IPS-20b (cell line): ENCODE measurements around the gene MAN2B2.

Experiments used
- H3K27ac ChIP-seq: one replicate; pipeline ENCODE4 v1.5.1; 2013; ENCODE audit warnings: low read length
- H3K27me3 ChIP-seq: 2 replicates; pipeline ENCODE4 v1.6.1; 2013; ENCODE audit warnings: mild to moderate bottlenecking, low read length, inconsistent platforms; ENCODE audit not compliant: insufficient read depth
- H3K36me3 ChIP-seq: 2 replicates; pipeline ENCODE4 v1.6.1; 2013; ENCODE audit warnings: low read depth, mild to moderate bottlenecking, inconsistent platforms, low read length, moderate library complexity; ENCODE audit not compliant: insufficient read depth
- H3K4me1 ChIP-seq: 2 replicates; pipeline ENCODE4 v1.6.1; 2013; ENCODE audit warnings: mild to moderate bottlenecking, control low read depth, inconsistent platforms, low read length, moderate library complexity; ENCODE audit not compliant: insufficient read depth
- H3K4me3 ChIP-seq: 2 replicates; pipeline ENCODE4 v1.5.1; 2013; ENCODE audit warnings: mild to moderate bottlenecking, low read length, inconsistent platforms
- H3K9ac ChIP-seq: 2 replicates; pipeline ENCODE4 v1.6.1; 2013; ENCODE audit warnings: low read depth, mild to moderate bottlenecking, inconsistent platforms, low read length, moderate library complexity
- H3K9me3 ChIP-seq: 2 replicates; pipeline ENCODE4 v1.6.1; 2013; ENCODE audit warnings: mild to moderate bottlenecking, low read depth, low read length, inconsistent platforms; ENCODE audit not compliant: insufficient read depth

The MAN2B2 gene

DNA sequence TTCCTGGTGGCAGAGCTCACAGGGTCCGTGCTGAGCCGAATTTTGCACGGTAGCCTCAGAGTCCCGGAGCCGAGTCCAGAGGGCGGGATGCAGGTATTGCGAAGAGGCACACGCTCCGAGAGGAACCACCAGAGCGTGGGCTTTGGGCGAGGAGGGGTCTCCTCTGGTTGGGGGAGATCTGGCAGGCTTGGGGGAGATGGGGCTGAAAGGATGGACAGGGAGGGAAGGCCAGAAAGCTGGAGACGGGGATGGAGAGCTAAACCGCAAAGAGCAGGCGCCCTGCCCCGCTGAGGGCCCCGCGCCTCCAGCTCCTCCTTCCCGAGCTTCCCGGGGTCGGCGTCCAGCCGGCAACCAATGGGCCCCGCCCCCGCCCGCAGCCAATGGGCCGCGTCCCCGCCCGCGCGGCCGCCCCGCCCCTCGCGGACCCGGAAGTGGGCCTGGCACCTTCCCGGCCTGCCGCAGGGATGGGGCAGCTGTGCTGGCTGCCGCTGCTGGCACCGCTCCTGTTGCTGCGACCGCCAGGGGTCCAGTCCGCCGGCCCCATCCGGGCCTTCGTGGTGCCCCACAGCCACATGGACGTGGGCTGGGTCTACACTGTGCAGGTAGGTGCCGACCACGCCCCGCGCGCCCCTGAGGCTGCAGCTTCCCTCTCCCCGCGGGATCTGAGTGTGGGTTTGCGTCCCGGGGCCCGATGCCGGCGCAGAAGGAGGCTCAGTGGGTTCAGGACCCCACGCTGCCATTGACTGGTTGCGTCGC lies at the start of gene MAN2B2:
MAN2B2 (plus strand) TSS at position 443 of the 756 bp plus-strand sequence; CDS start at position 465, 22 bp downstream.
- H3K4me3 ChIP-seq = peak within 1 kb of the TSS; percentile 86
- H3K27ac ChIP-seq = no peak within 1 kb of the TSS
- H3K4me1 ChIP-seq = no peaks in the 10 kb centered on the region
- peak within 1 kb of the TSS; percentile 76; the same call in 1 of the 2 replicates for H3K9ac ChIP-seq
- peaks cover 41% of the 10 kb centered on the region for H3K27me3 ChIP-seq
- H3K36me3 ChIP-seq = peaks cover 16% of the 10 kb centered on the region
- H3K9me3 ChIP-seq = no peaks in the 10 kb centered on the region

DNA sequence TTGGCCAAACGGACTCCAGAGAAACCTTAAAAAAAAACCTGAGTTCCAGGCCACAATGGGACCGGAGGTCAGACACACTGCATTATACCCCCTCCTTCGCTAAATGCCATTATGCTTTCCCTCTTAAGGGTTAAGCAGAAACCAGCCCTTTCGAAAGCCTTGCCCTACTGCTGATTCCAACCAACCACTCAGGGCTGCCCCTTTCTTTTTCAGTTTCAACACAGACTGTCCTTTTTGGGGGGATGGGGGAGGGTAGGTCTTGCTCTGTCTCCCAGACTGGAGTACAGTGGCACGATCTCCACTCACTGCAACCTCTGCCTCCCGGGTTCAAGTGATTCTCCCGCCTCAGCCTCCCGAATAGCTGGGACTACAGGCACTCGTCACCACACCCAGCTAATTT lies 49.5 kb upstream of the MAN2B2 start:
- Histone ChIP-seq H3K27ac (no peak overlapping the region), H3K9ac (no peak overlapping the region), H3K9me3 (no peaks in the 10 kb centered on the region), H3K4me3 (no peak overlapping the region), H3K27me3 (no peaks in the 10 kb centered on the region), H3K4me1 (peaks cover 7% of the 10 kb centered on the region; the same call in 1 of the 2 replicates), H3K36me3 (no peaks in the 10 kb centered on the region)

DNA sequence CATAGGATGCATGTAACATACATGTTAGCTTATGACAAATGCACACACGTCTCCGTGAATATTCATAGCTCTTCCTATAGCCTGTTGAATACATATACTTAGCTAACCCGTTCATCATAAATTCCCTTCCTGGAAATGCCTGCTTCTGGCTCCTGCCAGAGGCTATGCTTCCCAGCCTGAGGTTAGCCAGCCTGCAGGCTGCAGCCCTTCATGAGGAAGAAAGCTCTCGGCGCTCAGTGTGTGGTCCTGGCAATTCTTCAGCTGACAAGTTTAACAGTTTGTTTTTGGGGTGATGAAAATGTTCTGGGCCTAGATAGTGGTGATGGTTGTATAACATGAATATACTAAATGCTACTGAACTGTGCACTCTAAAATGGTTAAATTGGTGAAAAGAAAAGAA lies 48.8 kb upstream of the MAN2B2 start:
- Histone ChIP-seq H3K27ac (no peak overlapping the region), H3K4me1 (peaks cover 7% of the 10 kb centered on the region; the same call in 1 of the 2 replicates), H3K4me3 (no peak overlapping the region), H3K9me3 (no peaks in the 10 kb centered on the region), H3K9ac (no peak overlapping the region), H3K36me3 (no peaks in the 10 kb centered on the region), H3K27me3 (no peaks in the 10 kb centered on the region)

DNA sequence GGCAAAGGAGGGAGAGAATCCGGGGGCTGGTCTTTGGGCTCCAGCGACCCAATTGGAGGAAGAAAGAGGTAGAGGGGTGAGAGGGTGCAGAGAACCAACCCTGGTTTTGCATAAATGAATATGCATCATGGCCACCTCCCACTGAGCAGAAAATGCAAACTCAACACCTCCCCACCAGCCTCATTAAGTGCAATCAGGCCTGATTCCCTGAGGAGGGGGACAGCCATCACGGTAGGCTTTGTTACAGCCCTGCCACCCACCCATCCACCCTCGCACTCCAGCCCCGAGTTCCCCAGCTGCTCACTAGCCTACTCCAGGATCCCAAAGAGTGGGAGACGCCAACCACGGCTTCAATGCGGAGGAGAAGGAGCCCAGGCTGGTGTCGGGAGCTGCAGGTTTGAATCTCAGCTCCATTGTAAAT lies 48.3 kb upstream of the MAN2B2 start:
- H3K27me3 ChIP-seq = no peaks in the 10 kb centered on the region
- no peak overlapping the region for H3K27ac ChIP-seq

DNA sequence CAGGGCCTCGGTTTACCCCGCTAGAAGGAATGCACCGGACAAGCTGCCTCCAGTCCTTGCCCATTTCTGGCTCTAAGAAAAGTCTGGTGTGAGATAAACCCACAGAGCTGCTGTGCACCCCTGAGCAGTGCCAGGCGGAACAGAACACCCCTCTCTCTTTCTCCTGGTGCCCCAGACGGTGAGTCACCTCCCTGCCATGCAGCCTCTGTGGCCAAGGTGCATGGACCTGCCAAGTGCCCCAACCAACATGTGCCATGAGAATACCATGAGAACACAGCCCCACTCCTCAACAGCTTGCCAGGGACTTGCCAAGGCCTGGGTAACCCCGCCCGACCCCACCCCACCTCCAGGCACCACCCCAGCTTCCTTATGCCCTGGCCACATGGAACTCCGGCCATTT lies 47.7 kb upstream of the MAN2B2 start:
- H3K9me3 ChIP-seq = no peaks in the 10 kb centered on the region

More for the DNA sequence above, 48.3 kb upstream of the MAN2B2 start:
- no peak overlapping the region for H3K4me3 ChIP-seq
- no peak overlapping the region for H3K9ac ChIP-seq
- no peaks in the 10 kb centered on the region for H3K9me3 ChIP-seq
- H3K36me3 ChIP-seq = no peaks in the 10 kb centered on the region
- peaks cover 7% of the 10 kb centered on the region; the same call in 1 of the 2 replicates for H3K4me1 ChIP-seq

DNA sequence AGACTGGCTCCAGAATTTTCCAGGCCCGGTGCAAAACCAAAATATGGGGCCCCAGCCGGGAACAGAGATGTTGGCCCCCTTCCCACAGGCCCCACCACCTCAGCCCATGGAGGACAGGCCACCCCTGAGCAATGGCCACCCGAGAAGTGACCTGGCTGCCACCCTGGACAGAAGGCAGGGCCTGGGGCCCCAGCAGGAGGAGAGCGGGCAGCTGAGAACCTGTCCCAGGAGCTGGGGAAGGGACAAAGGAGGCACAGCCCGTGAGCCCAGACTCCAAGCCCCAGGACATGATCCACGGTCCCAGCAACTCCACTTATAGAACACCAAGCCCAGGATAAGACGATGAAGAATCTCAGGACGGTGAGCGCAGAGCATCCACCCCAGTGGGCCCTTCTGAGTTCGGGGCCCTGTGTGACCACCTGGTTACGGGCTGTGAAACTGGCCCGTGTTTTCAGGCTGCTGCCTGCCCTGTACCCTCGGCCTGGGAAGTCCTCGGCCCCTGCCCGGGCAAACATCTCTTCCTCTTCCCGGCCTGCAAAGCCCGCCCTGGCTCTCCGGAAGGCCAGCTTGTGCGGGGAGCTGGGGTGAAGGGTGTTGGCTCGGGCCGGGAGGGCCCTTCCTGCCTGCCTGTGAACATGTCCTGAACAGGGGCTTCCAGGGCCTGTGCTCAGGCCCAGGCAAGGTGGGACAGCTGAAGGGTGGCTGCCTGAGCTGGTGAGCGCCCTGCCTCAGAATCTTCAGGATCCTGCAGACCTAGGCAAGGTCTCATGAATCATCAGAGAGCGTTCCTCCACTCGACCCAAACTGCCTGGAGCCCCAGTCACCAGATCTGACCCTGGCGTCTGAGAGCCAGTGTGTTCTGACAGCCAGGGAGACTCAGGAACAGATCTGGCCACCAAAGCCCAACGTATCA lies 47.0 kb upstream of the MAN2B2 start:
- Histone ChIP-seq H3K27me3 (no peaks in the 10 kb centered on the region), H3K27ac (no peak overlapping the region), H3K9ac (no peak overlapping the region), H3K9me3 (no peaks in the 10 kb centered on the region), H3K4me1 (peaks cover 7% of the 10 kb centered on the region; the same call in 1 of the 2 replicates), H3K4me3 (no peak overlapping the region), H3K36me3 (no peaks in the 10 kb centered on the region)

More for the DNA sequence above, 47.7 kb upstream of the MAN2B2 start:
- H3K27me3 ChIP-seq = no peaks in the 10 kb centered on the region
- no peaks in the 10 kb centered on the region for H3K36me3 ChIP-seq
- peaks cover 7% of the 10 kb centered on the region; the same call in 1 of the 2 replicates for H3K4me1 ChIP-seq
- no peak overlapping the region for H3K27ac ChIP-seq
- no peak overlapping the region for H3K4me3 ChIP-seq
- H3K9ac ChIP-seq = no peak overlapping the region

DNA sequence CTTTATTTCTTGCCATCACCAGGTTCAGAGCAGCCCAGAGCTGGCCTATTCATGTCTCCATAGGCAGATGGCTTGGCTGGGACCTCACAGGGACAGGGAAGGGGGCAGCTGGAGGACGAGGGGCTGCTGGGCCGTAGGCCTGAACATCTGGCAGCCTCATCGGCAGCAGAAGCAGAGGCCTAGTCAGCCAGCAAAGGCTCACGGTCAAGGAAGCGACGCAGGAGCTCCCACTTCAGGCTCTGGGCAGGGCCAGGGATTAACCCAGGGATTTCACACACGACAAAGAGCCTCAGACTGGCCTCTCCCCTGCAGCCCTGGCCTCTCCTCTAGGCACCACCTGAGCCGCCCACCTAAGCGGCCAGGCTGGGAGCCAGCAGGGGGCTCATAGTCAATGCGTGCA lies 46.0 kb upstream of the MAN2B2 start:
- no peaks in the 10 kb centered on the region for H3K27me3 ChIP-seq
- H3K4me1 ChIP-seq = peaks cover 7% of the 10 kb centered on the region; the same call in 1 of the 2 replicates
- no peak overlapping the region for H3K27ac ChIP-seq
- H3K4me3 ChIP-seq = no peak overlapping the region
- no peak overlapping the region for H3K9ac ChIP-seq
- no peaks in the 10 kb centered on the region for H3K9me3 ChIP-seq
- H3K36me3 ChIP-seq = no peaks in the 10 kb centered on the region

DNA sequence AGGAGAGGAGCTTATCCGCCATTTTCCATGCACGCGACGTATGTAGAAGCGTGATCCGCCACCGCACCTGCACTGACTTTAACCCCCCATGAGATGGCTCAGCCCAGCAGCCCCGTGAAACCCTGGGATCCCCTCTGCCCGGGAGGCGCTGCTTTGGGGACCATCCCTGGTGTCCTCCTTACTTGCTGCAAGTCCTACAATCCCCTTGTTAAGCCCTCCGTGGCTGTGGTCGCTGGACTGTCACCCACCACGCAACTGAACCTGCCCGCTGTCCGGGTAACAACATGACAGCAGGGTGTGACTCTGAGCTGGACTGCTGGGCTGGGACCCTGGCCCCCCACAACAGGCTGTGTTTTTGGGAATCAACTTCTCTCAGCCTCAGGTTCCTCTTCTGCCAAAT lies 44.7 kb upstream of the MAN2B2 start:
- Histone ChIP-seq H3K9ac (no peak overlapping the region), H3K27me3 (no peaks in the 10 kb centered on the region), H3K9me3 (no peaks in the 10 kb centered on the region), H3K36me3 (no peaks in the 10 kb centered on the region), H3K27ac (no peak overlapping the region), H3K4me3 (no peak overlapping the region), H3K4me1 (peaks cover 7% of the 10 kb centered on the region; the same call in 1 of the 2 replicates)

DNA sequence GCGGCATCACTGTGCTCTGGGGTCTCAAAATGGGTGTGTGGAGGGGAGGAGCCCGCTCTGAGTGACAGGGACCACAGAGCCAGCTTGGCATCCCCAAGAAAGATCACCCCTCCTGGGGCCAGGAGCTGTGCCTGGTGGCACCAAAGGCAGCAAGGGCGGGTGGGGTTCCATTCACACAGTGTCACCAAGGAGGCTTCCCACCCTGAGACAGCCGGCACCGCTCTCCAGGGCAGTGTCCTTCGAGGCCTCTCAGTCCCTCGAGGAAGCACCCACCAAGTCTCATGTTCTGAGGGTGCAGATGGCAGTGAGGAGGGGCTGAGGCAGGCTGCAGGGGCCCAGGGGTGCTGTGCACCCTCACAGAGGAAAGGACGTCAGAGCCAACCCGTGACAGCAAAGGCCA lies 44.0 kb upstream of the MAN2B2 start:
- H3K27ac ChIP-seq = no peak overlapping the region
- no peaks in the 10 kb centered on the region for H3K27me3 ChIP-seq
- no peaks in the 10 kb centered on the region for H3K36me3 ChIP-seq
- H3K4me1 ChIP-seq = peaks cover 7% of the 10 kb centered on the region; the same call in 1 of the 2 replicates
- H3K4me3 ChIP-seq = no peak overlapping the region
- no peak overlapping the region for H3K9ac ChIP-seq
- H3K9me3 ChIP-seq = no peaks in the 10 kb centered on the region

DNA sequence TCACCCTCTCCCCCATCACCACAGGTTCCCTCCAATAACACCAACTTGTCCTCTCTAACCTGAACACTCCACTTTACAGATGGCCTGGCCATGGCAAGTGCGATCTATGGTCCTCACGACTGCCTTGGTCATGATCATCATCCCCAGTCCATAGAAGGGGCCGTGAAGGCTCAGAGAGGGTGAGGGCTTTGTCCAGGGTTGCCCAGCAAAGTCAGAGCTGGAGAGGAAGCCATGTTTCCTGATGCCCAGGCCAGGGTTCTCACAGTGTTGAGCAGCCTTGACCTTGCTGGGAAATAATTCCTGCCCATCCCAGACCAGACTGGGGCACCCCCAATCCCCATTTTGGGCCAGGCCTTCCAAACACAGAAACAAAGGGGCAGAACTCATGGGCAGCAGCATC lies 42.9 kb upstream of the MAN2B2 start:
- H3K4me1 ChIP-seq = no peaks in the 10 kb centered on the region; the same call in 1 of the 2 replicates
- H3K27me3 ChIP-seq = no peaks in the 10 kb centered on the region
- H3K9ac ChIP-seq = no peak overlapping the region
- no peak overlapping the region for H3K27ac ChIP-seq
- H3K9me3 ChIP-seq = no peaks in the 10 kb centered on the region
- no peak overlapping the region for H3K4me3 ChIP-seq
- no peaks in the 10 kb centered on the region for H3K36me3 ChIP-seq

DNA sequence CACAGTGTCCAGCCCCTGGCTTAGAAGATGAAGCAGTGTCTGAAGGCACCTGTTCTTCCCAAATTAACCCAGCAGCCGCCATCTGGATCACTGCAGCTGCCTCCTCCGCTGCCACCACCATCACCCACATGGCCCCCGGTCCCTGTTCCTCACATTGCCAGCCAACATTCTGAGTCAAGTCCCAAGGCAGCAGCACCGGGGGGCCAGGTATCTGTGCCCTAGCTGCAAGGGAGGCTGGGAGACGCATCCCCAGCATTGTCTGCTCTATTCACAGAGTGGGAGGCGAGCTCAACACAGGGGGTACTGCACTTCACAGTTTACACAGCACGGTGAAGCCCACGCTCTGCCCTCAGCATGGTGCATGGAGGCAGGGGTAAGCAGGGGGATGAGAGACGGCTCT lies 42.3 kb upstream of the MAN2B2 start:
- H3K27ac ChIP-seq = no peak overlapping the region
- no peaks in the 10 kb centered on the region for H3K27me3 ChIP-seq
- no peak overlapping the region for H3K4me3 ChIP-seq
- no peaks in the 10 kb centered on the region for H3K9me3 ChIP-seq
- H3K9ac ChIP-seq = no peak overlapping the region
- no peaks in the 10 kb centered on the region for H3K36me3 ChIP-seq
- no peaks in the 10 kb centered on the region for H3K4me1 ChIP-seq
